OCI-LY3 (cell line): ENCODE results near the gene STK32C.
"Not testable (repeated sequence)": the region's sequence is repeated elsewhere in the genome, so short reads cannot be mapped to it uniquely, and the experiment has no call there.

Experiments used
- H2AFZ ChIP-seq: fragments of 200-600, 300-600 bp; shearing (Covaris generic); 2 replicates; pipeline ENCODE4 v1.6.0; 2014; ENCODE audit warnings: antibody characterized with exemption, low read depth, low read length
- H3K27ac ChIP-seq: fragments of 200-600, 300-600 bp; sonication (generic); 2 replicates; pipeline ENCODE4 v1.5.1; 2014; ENCODE audit warnings: mild to moderate bottlenecking, low read length, moderate library complexity, mixed read lengths
- H3K27me3 ChIP-seq: fragments of 200-600, 300-600 bp; sonication (generic); 2 replicates; pipeline ENCODE4 v1.6.1; 2014; ENCODE audit warnings: low read depth, low read length, mixed read lengths
- H3K36me3 ChIP-seq: fragments of 200-600, 300-600 bp; sonication (generic); replicated peaks from 2 replicates; pipeline ENCODE3; 2014; ENCODE audit warnings: low read depth, low read length, mixed read lengths
- H3K4me1 ChIP-seq: fragments of 300-600, 200-600 bp; sonication (generic); 2 replicates; pipeline ENCODE4 v1.6.1; 2014; ENCODE audit warnings: low read length, mixed read lengths
- H3K4me2 ChIP-seq: fragments of 200-600, 300-600 bp; sonication (generic); 2 replicates; pipeline ENCODE4 v1.6.1; 2014; ENCODE audit warnings: low read length, mixed read lengths
- H3K4me3 ChIP-seq: fragments of 300-600, 200-600 bp; sonication (generic); 2 replicates; pipeline ENCODE4 v1.5.1; 2014; ENCODE audit warnings: antibody characterized with exemption, mild to moderate bottlenecking, low read length, moderate library complexity
- H3K79me2 ChIP-seq: fragments of 300-600, 200-600 bp; shearing (Covaris generic); 2 replicates; pipeline ENCODE4 v1.6.1; 2014; ENCODE audit warnings: mild to moderate bottlenecking, low read length, mixed read lengths
- H3K9ac ChIP-seq: fragments of 300-600, 200-600 bp; shearing (Covaris generic); 2 replicates; pipeline ENCODE4 v1.6.0; 2014; ENCODE audit warnings: mild to moderate bottlenecking, low read length, moderate library complexity
- H3K9me3 ChIP-seq: fragments of 200-600, 300-600 bp; shearing (Covaris generic); 2 replicates; pipeline ENCODE4 v1.6.1; 2014; ENCODE audit warnings: low read length, mixed read lengths; ENCODE audit not compliant: insufficient read depth
- H4K20me1 ChIP-seq: fragments of 200-600, 300-600 bp; sonication (generic); 2 replicates; pipeline ENCODE4 v1.6.1; 2016; ENCODE audit warnings: low read length, mixed read lengths; ENCODE audit not compliant: insufficient read depth
- CTCF ChIP-seq: fragments of 200-600, 300-600 bp; sonication (generic); IDR thresholded peaks from 2 replicates; pipeline ENCODE4 v1.5.1; 2014; ENCODE audit warnings: antibody characterized with exemption, low read length, low read depth
- EZH2phosphoT487 ChIP-seq: fragments of 200-600 bp; shearing (Covaris generic); IDR thresholded peaks from 2 replicates; pipeline ENCODE4 v1.6.1; 2018; ENCODE audit warnings: antibody characterized with exemption, mixed run types, low read depth

STK32C gene

GRCh38 chr10:132163278-132163765 is 144.4 kb downstream of the STK32C start:
- Histone ChIP-seq H4K20me1 (no peaks in the 10 kb centered on the region), H3K79me2 (no peaks in the 10 kb centered on the region), H3K9me3 (no peaks in the 10 kb centered on the region), H3K36me3 (no peaks in the 10 kb centered on the region), H3K4me1 (no peaks in the 10 kb centered on the region), H3K27ac (no peak overlapping the region), H3K4me2 (no peak overlapping the region), H3K27me3 (no peaks in the 10 kb centered on the region), H2AFZ (no peak overlapping the region), H3K4me3 (no peak overlapping the region), H3K9ac (no peak overlapping the region)
- no peak for TF ChIP-seq EZH2phosphoT487

GRCh38 chr10:132162590-132163277 is 145.0 kb downstream of the STK32C start:
- no peaks in the 10 kb centered on the region for H3K4me1 ChIP-seq
- no peak overlapping the region for H3K4me2 ChIP-seq
- no peak overlapping the region for H3K4me3 ChIP-seq
- TF ChIP-seq EZH2phosphoT487, result no peak
- TF ChIP-seq CTCF, result no peak
- H3K9me3 ChIP-seq, result no peaks in the 10 kb centered on the region
- no peaks in the 10 kb centered on the region for H3K79me2 ChIP-seq
- H3K9ac ChIP-seq, result no peak overlapping the region
- no peaks in the 10 kb centered on the region for H3K36me3 ChIP-seq
- no peak overlapping the region for H3K27ac ChIP-seq
- H2AFZ ChIP-seq, result no peak overlapping the region
- no peaks in the 10 kb centered on the region for H3K27me3 ChIP-seq
- no peaks in the 10 kb centered on the region for H4K20me1 ChIP-seq

GRCh38 chr10:132162021-132162531 is 145.7 kb downstream of the STK32C start:
- no peaks in the 10 kb centered on the region for H3K36me3 ChIP-seq
- TF ChIP-seq CTCF, result no peak
- H3K9ac ChIP-seq, result no peak overlapping the region
- no peak overlapping the region for H3K4me2 ChIP-seq
- no peaks in the 10 kb centered on the region for H3K9me3 ChIP-seq
- H4K20me1 ChIP-seq, result no peaks in the 10 kb centered on the region
- H3K27me3 ChIP-seq, result no peaks in the 10 kb centered on the region
- H2AFZ ChIP-seq, result no peak overlapping the region
- no peak overlapping the region for H3K27ac ChIP-seq
- no peaks in the 10 kb centered on the region for H3K4me1 ChIP-seq
- no peaks in the 10 kb centered on the region for H3K79me2 ChIP-seq
- H3K4me3 ChIP-seq, result no peak overlapping the region

- not testable (repeated sequence) for H3K9me3 ChIP-seq, H3K79me2 ChIP-seq, H3K4me1 ChIP-seq, H3K9ac ChIP-seq, H3K4me3 ChIP-seq, H3K4me2 ChIP-seq, H3K27me3 ChIP-seq, H2AFZ ChIP-seq, H3K27ac ChIP-seq, H3K36me3 ChIP-seq, H4K20me1 ChIP-seq
These were observed 146.7 kb downstream of the STK32C start for GRCh38 chr10:132160834-132161622.

- not testable (repeated sequence) for H2AFZ ChIP-seq, H3K27ac ChIP-seq, H3K4me1 ChIP-seq, H4K20me1 ChIP-seq, H3K79me2 ChIP-seq, H3K9me3 ChIP-seq, H3K27me3 ChIP-seq, H3K4me3 ChIP-seq, H3K36me3 ChIP-seq, H3K4me2 ChIP-seq, H3K9ac ChIP-seq
These were observed 147.5 kb downstream of the STK32C start for GRCh38 chr10:132160231-132160630.

GRCh38 chr10:132159302-132160230 is 148.2 kb downstream of the STK32C start:
- not testable (repeated sequence) for H2AFZ ChIP-seq, H3K9ac ChIP-seq, H3K4me3 ChIP-seq, H3K4me2 ChIP-seq, H3K4me1 ChIP-seq, H3K9me3 ChIP-seq, H3K36me3 ChIP-seq, H3K79me2 ChIP-seq, H3K27me3 ChIP-seq, H4K20me1 ChIP-seq, H3K27ac ChIP-seq
